Measurements from ENCODE around the gene KCNQ1.

KCNQ1 gene

DNA sequence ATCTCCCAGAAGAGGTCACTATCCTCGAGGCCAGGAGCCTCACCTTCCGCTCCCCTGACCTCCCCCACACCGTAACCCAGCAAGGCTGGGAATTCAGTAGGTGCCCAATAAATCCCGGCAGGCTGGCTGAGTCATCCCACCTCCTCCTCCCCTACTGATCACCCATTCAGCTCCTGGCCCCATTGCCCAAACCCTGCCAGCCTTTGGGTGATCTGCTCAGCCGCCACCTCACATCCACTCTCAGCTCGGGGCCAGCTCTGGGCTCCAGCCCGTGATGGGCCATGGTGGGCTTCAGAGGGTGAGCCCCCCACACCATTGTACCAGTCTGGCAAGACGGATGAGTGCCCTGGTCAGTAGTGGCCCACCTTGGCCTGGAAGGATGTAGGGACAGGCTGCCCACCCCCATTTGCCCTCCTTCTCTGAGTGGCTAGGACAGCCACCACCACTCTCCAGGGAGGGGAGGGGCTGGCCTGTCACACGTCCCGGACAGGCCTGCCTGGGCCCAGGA is 8.7 kb upstream of the KCNQ1 start:
- H3K4me3 ChIP-seq (ENCODE audit: low read depth, low read length): no peak overlapping the region
- peaks cover 41% of the 10 kb centered on the region for H3K27me3 ChIP-seq (ENCODE audit: insufficient read depth, low read length)
- no peak overlapping the region for H2AFZ ChIP-seq (ENCODE audit: low read length, unreplicated experiment)
- H3K27ac ChIP-seq (ENCODE audit: low read depth, low read length): no peak overlapping the region
- no peaks in the 10 kb centered on the region for H3K79me2 ChIP-seq (ENCODE audit: control insufficient read depth, insufficient read depth, low read length, unreplicated experiment)
- H3K4me1 ChIP-seq (ENCODE audit: control insufficient read depth, insufficient read depth, low read length, unreplicated experiment): no peaks in the 10 kb centered on the region
- H3K36me3 ChIP-seq (ENCODE audit: insufficient read depth, low read length): no peaks in the 10 kb centered on the region

DNA sequence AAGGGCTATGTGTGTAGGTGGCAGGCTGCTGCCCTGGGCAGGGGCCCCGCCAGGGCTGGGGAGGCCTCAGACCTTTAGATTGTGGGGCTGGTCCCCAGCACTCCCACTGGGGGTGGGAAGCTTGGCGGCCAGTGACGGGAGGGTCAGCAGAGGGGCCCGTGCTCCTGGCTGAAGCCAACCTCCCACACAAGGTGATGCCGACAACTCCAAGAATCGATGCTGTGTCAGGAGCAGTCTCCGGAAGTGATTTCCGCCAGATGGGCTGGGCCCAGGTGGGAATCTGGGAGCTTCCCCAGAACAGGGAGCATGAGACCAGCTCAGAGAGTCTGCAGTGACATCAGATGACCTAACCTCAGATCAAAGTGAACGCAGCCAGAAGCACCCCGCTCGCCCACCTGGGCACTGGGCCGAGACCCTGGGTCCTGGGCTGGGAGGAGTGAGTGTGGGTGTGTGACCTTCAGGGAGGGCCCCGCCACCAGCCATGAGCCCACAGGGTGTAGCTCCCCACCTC is 8.2 kb upstream of the KCNQ1 start:
- Histone ChIP-seq H2AFZ (ENCODE audit: low read length, unreplicated experiment) (no peak overlapping the region), H3K27me3 (ENCODE audit: insufficient read depth, low read length) (peaks cover 41% of the 10 kb centered on the region), H3K4me1 (ENCODE audit: control insufficient read depth, insufficient read depth, low read length, unreplicated experiment) (no peaks in the 10 kb centered on the region), H3K36me3 (ENCODE audit: insufficient read depth, low read length) (no peaks in the 10 kb centered on the region), H3K79me2 (ENCODE audit: control insufficient read depth, insufficient read depth, low read length, unreplicated experiment) (no peaks in the 10 kb centered on the region), H3K4me3 (ENCODE audit: low read depth, low read length) (no peak overlapping the region), H3K27ac (ENCODE audit: low read depth, low read length) (no peak overlapping the region)

DNA sequence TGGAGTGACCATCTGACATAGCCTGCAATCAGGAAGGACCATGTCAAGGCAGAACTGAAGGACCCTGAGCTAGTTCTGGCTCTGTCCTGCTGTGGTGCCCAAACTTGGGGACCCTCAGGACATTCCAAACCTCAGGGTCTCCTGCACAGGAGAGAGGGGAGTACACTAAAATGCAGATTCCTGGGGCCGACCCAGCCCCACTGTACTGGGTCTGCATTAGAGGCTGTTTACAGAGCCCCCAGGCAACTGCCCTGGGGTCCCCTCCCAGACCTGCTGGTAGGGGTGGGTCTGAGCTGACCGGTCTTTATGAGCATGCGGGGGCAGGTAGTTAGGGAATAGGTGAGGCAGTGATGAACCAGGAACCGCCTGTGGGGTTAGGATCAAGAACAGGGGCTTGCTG is 7.3 kb upstream of the KCNQ1 start:
- H3K4me1 ChIP-seq (ENCODE audit: control insufficient read depth, insufficient read depth, low read length, unreplicated experiment): no peaks in the 10 kb centered on the region
- no peak overlapping the region for H2AFZ ChIP-seq (ENCODE audit: low read length, unreplicated experiment)
- H3K27ac ChIP-seq (ENCODE audit: low read depth, low read length): no peak overlapping the region
- no peaks in the 10 kb centered on the region for H3K36me3 ChIP-seq (ENCODE audit: insufficient read depth, low read length)
- no peaks in the 10 kb centered on the region for H3K79me2 ChIP-seq (ENCODE audit: control insufficient read depth, insufficient read depth, low read length, unreplicated experiment)
- H3K4me3 ChIP-seq (ENCODE audit: low read depth, low read length): no peak overlapping the region
- peaks cover 48% of the 10 kb centered on the region for H3K27me3 ChIP-seq (ENCODE audit: insufficient read depth, low read length)

DNA sequence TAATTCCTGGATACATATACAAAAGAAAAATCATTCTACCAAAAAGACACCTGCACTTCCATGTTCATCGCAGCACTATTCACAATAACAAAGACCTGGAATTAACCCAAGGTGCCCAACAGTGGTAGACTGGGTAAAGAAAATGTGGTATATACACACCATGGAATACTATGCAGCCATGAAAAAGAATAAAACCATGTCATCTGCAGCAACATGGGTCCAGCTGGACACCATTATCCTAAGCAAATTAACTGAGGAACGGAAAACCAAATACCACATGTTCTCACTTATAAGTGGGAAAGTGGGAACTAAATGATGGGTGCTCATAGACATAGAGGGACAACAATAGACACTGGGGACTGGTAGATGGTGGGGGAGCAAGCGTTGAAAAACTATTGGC is 5.0 kb upstream of the KCNQ1 start:
- Histone ChIP-seq H3K27me3 (ENCODE audit: insufficient read depth, low read length) (peaks cover 66% of the 10 kb centered on the region), H3K4me3 (ENCODE audit: low read depth, low read length) (no peak overlapping the region), H3K4me1 (ENCODE audit: control insufficient read depth, insufficient read depth, low read length, unreplicated experiment) (no peaks in the 10 kb centered on the region)

DNA sequence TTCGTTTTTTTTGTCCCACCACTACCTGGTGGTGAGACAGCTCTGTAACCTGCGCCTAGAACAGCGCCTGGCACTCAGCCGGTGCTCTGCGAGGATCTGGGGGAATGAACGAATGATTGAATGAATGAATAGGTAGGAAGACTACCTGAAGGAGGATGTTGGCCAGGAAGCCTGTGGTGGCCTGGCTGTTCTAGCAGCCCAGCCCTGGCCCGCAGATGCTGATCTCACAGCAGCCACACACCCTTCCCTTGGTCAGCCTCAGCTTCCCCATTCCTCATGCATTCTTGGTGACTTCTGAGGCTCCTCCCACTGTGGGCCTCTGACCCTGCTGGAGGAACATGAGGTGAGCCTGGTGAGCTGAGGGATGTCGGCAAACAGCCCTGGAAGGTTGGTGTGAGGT is 4.2 kb upstream of the KCNQ1 start:
- peaks cover 70% of the 10 kb centered on the region for H3K27me3 ChIP-seq (ENCODE audit: insufficient read depth, low read length)
- no peak overlapping the region for H3K4me3 ChIP-seq (ENCODE audit: low read depth, low read length)
- no peaks in the 10 kb centered on the region for H3K79me2 ChIP-seq (ENCODE audit: control insufficient read depth, insufficient read depth, low read length, unreplicated experiment)
- no peaks in the 10 kb centered on the region for H3K36me3 ChIP-seq (ENCODE audit: insufficient read depth, low read length)
- H3K27ac ChIP-seq (ENCODE audit: low read depth, low read length): no peak overlapping the region
- no peaks in the 10 kb centered on the region for H3K4me1 ChIP-seq (ENCODE audit: control insufficient read depth, insufficient read depth, low read length, unreplicated experiment)
- H2AFZ ChIP-seq (ENCODE audit: low read length, unreplicated experiment): no peak overlapping the region

More for the DNA sequence above, 5.0 kb upstream of the KCNQ1 start:
- no peak overlapping the region for H2AFZ ChIP-seq (ENCODE audit: low read length, unreplicated experiment)
- no peak overlapping the region for H3K27ac ChIP-seq (ENCODE audit: low read depth, low read length)
- no peaks in the 10 kb centered on the region for H3K36me3 ChIP-seq (ENCODE audit: insufficient read depth, low read length)
- no peaks in the 10 kb centered on the region for H3K79me2 ChIP-seq (ENCODE audit: control insufficient read depth, insufficient read depth, low read length, unreplicated experiment)

DNA sequence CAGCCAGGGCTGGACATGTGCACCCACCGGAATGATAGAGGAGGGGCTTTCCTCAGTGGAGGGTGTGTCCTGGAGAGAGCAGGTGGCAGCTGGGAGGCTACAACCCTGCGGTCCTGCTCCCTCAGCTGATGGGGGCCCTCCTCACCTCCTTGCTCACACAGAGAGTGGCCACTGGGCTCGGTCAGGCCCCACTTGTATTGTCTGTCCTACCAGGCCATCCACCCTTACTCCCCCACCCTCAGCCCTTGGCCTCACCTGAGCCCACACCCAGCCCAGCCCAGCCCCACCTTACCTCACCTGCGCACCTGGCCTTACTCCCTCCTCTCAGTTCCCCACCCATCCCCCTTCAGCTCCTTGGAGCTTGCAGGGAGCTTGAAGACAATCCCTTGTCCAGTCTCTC is 3.6 kb upstream of the KCNQ1 start:
- H3K4me1 ChIP-seq (ENCODE audit: control insufficient read depth, insufficient read depth, low read length, unreplicated experiment): no peaks in the 10 kb centered on the region
- H3K4me3 ChIP-seq (ENCODE audit: low read depth, low read length): no peak overlapping the region
- no peaks in the 10 kb centered on the region for H3K36me3 ChIP-seq (ENCODE audit: insufficient read depth, low read length)
- H2AFZ ChIP-seq (ENCODE audit: low read length, unreplicated experiment): no peak overlapping the region
- H3K27ac ChIP-seq (ENCODE audit: low read depth, low read length): no peak overlapping the region
- no peaks in the 10 kb centered on the region for H3K79me2 ChIP-seq (ENCODE audit: control insufficient read depth, insufficient read depth, low read length, unreplicated experiment)
- H3K27me3 ChIP-seq (ENCODE audit: insufficient read depth, low read length): peaks cover 70% of the 10 kb centered on the region

DNA sequence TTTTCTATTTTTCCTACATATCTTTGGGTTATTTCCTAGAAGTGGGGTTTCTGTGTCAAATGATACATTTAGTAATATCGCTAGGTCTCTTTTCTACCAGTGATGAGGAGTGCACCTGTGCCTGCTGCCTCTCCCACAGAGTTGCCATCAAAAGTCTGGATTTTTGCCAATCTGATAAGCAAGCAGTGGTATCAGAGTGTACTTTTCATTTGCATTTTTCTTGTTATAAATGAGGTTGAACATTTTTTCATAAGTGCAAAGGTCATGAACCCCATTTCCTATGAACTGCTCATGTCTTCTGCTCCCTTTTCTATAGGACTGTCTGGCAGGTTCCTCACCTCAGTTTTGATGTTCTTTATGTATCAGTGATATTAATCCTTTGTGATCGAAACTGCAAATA is 2.2 kb upstream of the KCNQ1 start:
- Histone ChIP-seq H3K4me3 (ENCODE audit: low read depth, low read length) (no peak overlapping the region), H3K27me3 (ENCODE audit: insufficient read depth, low read length) (peaks cover 75% of the 10 kb centered on the region), H2AFZ (ENCODE audit: low read length, unreplicated experiment) (no peak overlapping the region)

DNA sequence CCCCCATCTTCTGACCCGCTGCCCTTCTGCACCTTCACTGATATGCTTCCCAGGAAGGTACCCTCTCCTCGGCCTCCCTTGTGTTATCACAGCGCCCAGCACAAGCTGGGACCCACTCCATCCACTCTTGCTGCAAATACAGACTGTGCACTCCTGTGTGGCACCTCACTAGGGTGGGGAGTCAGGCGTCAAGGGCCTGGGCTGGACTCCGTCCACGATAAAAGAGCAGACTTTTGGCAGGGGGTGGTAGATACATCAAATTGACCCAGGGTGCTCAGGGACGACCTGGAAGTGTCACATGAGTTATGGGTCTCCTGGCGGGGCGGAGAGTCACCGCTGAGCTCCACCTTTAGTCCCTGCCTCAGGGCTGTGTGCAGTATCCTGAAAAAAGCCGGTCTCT is 1.4 kb upstream of the KCNQ1 start:
- Histone ChIP-seq H3K79me2 (ENCODE audit: control insufficient read depth, insufficient read depth, low read length, unreplicated experiment) (no peaks in the 10 kb centered on the region), H3K27me3 (ENCODE audit: insufficient read depth, low read length) (peaks cover 75% of the 10 kb centered on the region), H3K4me1 (ENCODE audit: control insufficient read depth, insufficient read depth, low read length, unreplicated experiment) (no peaks in the 10 kb centered on the region), H3K4me3 (ENCODE audit: low read depth, low read length) (no peak overlapping the region), H3K27ac (ENCODE audit: low read depth, low read length) (no peak overlapping the region), H2AFZ (ENCODE audit: low read length, unreplicated experiment) (no peak overlapping the region), H3K36me3 (ENCODE audit: insufficient read depth, low read length) (no peaks in the 10 kb centered on the region)

More for the DNA sequence above, 2.2 kb upstream of the KCNQ1 start:
- no peaks in the 10 kb centered on the region for H3K79me2 ChIP-seq (ENCODE audit: control insufficient read depth, insufficient read depth, low read length, unreplicated experiment)
- H3K36me3 ChIP-seq (ENCODE audit: insufficient read depth, low read length): no peaks in the 10 kb centered on the region
- no peak overlapping the region for H3K27ac ChIP-seq (ENCODE audit: low read depth, low read length)
- no peaks in the 10 kb centered on the region for H3K4me1 ChIP-seq (ENCODE audit: control insufficient read depth, insufficient read depth, low read length, unreplicated experiment)

DNA sequence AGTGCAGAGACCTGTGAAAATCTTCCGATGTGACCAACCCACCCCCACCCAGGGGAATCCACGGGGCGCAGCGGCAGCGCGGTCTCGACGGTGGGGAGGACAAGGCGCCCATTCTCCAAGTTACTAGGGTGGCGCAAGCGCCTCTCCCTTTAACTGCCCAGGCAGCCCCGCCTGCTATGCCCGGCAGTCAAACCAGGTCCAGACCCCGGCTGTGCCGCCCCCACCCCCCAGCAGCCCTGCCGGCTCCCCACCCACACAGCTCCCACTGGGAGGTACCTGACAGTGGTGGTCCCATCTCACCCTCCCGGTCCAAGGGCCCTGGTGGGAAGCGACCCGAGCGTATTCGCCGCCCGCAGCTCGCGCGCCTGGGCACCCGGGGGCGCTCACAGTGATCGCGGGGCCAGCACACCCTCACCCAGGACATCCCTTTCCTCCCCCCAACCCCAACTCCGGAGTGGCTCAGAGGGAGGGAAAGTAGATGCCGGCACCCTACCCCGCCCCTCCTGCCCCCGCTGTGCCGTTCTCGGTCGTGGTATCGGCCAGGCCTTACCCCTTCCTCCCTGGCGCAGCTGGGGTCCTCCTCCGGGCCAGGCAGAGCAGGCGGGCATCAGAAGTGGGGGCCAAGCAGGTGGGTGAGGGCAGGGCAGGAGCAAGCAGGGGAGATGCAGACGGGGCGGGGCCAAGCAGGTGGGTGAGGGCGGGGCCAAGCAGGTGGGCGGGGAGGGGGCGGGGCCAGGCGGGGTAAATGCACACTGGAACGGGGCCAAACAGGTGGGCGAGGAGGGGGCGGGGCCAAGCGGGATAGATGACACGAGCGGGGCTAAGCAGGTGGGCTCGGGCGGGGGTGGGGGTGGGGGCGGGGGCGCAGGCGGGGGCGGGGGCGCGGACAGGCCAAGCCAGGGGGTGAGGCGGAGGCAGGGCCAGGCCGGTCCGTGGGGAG is 657 bp upstream of the KCNQ1 start, which contains the start of gene TRPM5:
Gene TRPM5 (minus strand): TSS at position 634 of the 940 bp plus-strand sequence. CDS start 21,478 bp downstream, outside the sequence.
- H3K4me3 ChIP-seq (ENCODE audit: low read depth, low read length): no peak within 1 kb of the TSS

DNA sequence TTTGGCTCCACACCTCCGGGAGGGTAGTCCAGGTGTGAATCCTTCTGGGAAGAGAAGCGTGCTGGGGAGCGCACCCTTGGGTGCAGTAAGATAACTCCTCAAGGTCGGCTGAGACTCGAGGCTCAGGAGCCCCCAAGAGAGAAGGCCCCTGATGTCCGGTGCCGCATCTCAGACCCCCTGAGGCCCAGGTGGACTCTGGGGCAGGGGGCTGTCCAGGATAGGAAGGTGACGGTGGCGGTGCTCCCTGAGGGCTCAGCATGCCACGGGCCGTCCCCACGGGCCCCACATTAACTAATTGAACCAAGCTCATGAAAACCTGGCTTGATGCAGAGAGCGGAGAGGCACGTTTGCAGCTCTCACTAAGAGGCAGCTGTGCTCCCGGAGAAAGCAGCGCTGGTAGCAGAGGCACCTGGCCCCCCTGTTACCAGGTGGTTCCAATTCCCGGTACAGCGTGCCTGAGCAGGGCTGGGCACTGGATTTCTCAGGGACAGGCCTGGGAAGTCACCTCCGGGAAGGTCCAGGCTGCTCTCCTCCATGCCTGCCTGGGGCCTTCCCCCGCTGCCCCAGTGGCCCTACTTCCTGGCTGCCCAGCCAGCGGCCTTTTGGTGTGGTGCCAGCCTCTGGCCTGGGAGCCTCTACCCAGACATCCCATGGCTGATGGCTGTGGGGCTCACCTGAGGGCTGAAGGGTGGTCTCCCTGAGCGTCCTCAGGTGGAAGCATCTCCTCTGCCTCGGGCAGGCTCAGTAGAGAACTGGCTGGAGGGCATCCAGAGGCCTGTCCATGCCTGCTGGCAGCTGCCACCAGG is 1.1 kb downstream of the KCNQ1 start:
- no peak overlapping the region for H3K27ac ChIP-seq (ENCODE audit: low read depth, low read length)
- no peak overlapping the region for H2AFZ ChIP-seq (ENCODE audit: low read length, unreplicated experiment)
- peaks cover 80% of the 10 kb centered on the region for H3K27me3 ChIP-seq (ENCODE audit: insufficient read depth, low read length)
- no peaks in the 10 kb centered on the region for H3K79me2 ChIP-seq (ENCODE audit: control insufficient read depth, insufficient read depth, low read length, unreplicated experiment)
- no peaks in the 10 kb centered on the region for H3K36me3 ChIP-seq (ENCODE audit: insufficient read depth, low read length)
- H3K4me1 ChIP-seq (ENCODE audit: control insufficient read depth, insufficient read depth, low read length, unreplicated experiment): no peaks in the 10 kb centered on the region
- no peak overlapping the region for H3K4me3 ChIP-seq (ENCODE audit: low read depth, low read length)

More for the DNA sequence above, 657 bp upstream of the KCNQ1 start, which contains the start of gene TRPM5:
- Histone ChIP-seq H3K79me2 (ENCODE audit: control insufficient read depth, insufficient read depth, low read length, unreplicated experiment) (no peaks in the 10 kb centered on the region), H2AFZ (ENCODE audit: low read length, unreplicated experiment) (no peak within 1 kb of the TSS), H3K27ac (ENCODE audit: low read depth, low read length) (no peak within 1 kb of the TSS), H3K27me3 (ENCODE audit: insufficient read depth, low read length) (peaks cover 74% of the 10 kb centered on the region), H3K4me1 (ENCODE audit: control insufficient read depth, insufficient read depth, low read length, unreplicated experiment) (no peaks in the 10 kb centered on the region), H3K36me3 (ENCODE audit: insufficient read depth, low read length) (no peaks in the 10 kb centered on the region)

Data from ACC112 (cell line).